Keratinocyte (primary cell): ENCODE measurements around the gene DGKH. TPM values are rescaled to one million over a fixed set of nuclear protein-coding genes. Genes with fewer than 3 reads are reported as not detected.

ENCODE experiments used
- DNase-seq: peaks from one replicate; pipeline ENCODE4 v3.0.0-alpha.2; 2011; ENCODE audit warnings: low read depth, missing footprints, low spot score
- FAIRE-seq: peaks from 2 replicates; lab custom pipeline; 2011; peaks lifted over from hg19 to GRCh38; lab: Jason Lieb, UNC
- H2AFZ ChIP-seq: 2 replicates; pipeline ENCODE4 v1.6.0; 2012; ENCODE audit warnings: low read length, control low read depth, inconsistent platforms; ENCODE audit not compliant: control insufficient read depth
- H3K27ac ChIP-seq: 2 replicates; pipeline ENCODE4 v1.5.1; 2011; ENCODE audit warnings: low read length; ENCODE audit not compliant: control insufficient read depth, insufficient read depth
- H3K27me3 ChIP-seq: 3 replicates; pipeline ENCODE4 v1.6.0; 2011; ENCODE audit warnings: low read length; ENCODE audit not compliant: control insufficient read depth, insufficient read depth; ENCODE audit errors: extremely low read depth
- H3K36me3 ChIP-seq, 2 experiments: 2 replicates in 1 of 2; 3 replicates in 1 of 2; pipeline ENCODE4 v1.5.1; 2011; ENCODE audit warnings: low read length in 2 of 2, mild to moderate bottlenecking in 1 of 2; ENCODE audit not compliant: control insufficient read depth in 2 of 2, insufficient read depth in 2 of 2; ENCODE audit errors: extremely low read depth in 1 of 2
- H3K4me1 ChIP-seq: 3 replicates; pipeline ENCODE4 v1.5.1; 2011; ENCODE audit warnings: low read length; ENCODE audit not compliant: control insufficient read depth, insufficient read depth; ENCODE audit errors: extremely low read depth
- H3K4me2 ChIP-seq: 3 replicates; pipeline ENCODE4 v1.6.0; 2011; ENCODE audit warnings: low read depth, low read length; ENCODE audit not compliant: control insufficient read depth, insufficient read depth; ENCODE audit errors: extremely low read depth
- H3K4me3 ChIP-seq, 3 experiments: fragments of 200-600 bp in 1 of 3; sonication (generic) in 1 of 3; 2 replicates in 2 of 3; 3 replicates in 1 of 3; pipeline ENCODE4 v1.5.1; 2011 to 2016; ENCODE audit warnings: low read length in 3 of 3, mild to moderate bottlenecking in 3 of 3, control low read depth in 2 of 3, inconsistent platforms in 1 of 3, low read depth in 1 of 3, mixed read lengths in 1 of 3, mixed run types in 1 of 3, moderate library complexity in 1 of 3; ENCODE audit not compliant: control insufficient read depth in 2 of 3, insufficient read depth in 2 of 3; ENCODE audit errors: extremely low read depth in 1 of 3
- H3K79me2 ChIP-seq: 2 replicates; pipeline ENCODE4 v1.6.0; 2012; ENCODE audit warnings: low read length; ENCODE audit not compliant: control insufficient read depth, insufficient read depth
- H3K9ac ChIP-seq: 3 replicates; pipeline ENCODE4 v1.6.0; 2011; ENCODE audit warnings: low read length; ENCODE audit not compliant: control insufficient read depth, insufficient read depth; ENCODE audit errors: extremely low read depth
- H3K9me1 ChIP-seq: 3 replicates; pipeline ENCODE4 v1.6.0; 2011; ENCODE audit warnings: low read length; ENCODE audit not compliant: control insufficient read depth, insufficient read depth; ENCODE audit errors: extremely low read depth
- H3K9me3 ChIP-seq: 2 replicates; pipeline ENCODE4 v1.5.1; 2012; ENCODE audit warnings: low read depth, low read length; ENCODE audit not compliant: control insufficient read depth
- H4K20me1 ChIP-seq: 3 replicates; pipeline ENCODE4 v1.6.0; 2011; ENCODE audit warnings: low read length; ENCODE audit not compliant: control insufficient read depth, insufficient read depth; ENCODE audit errors: extremely low read depth
- CTCF ChIP-seq, 3 experiments: IDR thresholded peaks in 1 of 3; conservative IDR thresholded peaks in 1 of 3; optimal IDR thresholded peaks in 1 of 3; 2 replicates in 2 of 3; 3 replicates in 1 of 3; pipeline versions ENCODE3 to v1.5.1; 2011; ENCODE audit warnings: low read length in 3 of 3, mild to moderate bottlenecking in 3 of 3, moderate library complexity in 2 of 3, control low read depth in 1 of 3, inconsistent platforms in 1 of 3; ENCODE audit not compliant: insufficient read depth in 2 of 3; ENCODE audit errors: extremely low read depth in 1 of 3
- EZH2 ChIP-seq: IDR thresholded peaks from one replicate; pipeline ENCODE4 v1.6.1; 2012; ENCODE audit warnings: inconsistent platforms, mild to moderate bottlenecking, low read length, moderate library complexity
- dilution Hi-C: fragments of 300-500 bp; cut with MboI; formaldehyde crosslinking; loops from one replicate; pipeline ENCODE4 v1.7.0; 2020; ENCODE audit warnings: low sequenced_read_pairs; ENCODE audit not compliant: extremely low pct_ligation_motif_present
- polyA plus RNA-seq, 5 experiments: library from polyadenylated mRNA; depleted of rRNA in 3 of 5; stranded (reverse) in 3 of 5; stranded (forward) in 1 of 5; unstranded in 1 of 5; fragments of >200 nt; gene quantifications; 1 replicate in 1 of 5; 2 replicates in 3 of 5; 3 replicates in 1 of 5; pipeline versions ENCODE4 v1.2.1 to v1.2.3, GENCODE V29; 2011 to 2012; ENCODE audit warnings: missing spikeins in 2 of 5, low read depth in 1 of 5, low replicate concordance in 1 of 5

DGKH gene
- polyA plus RNA-seq, 1 donor (not counting 4 experiments of a cell fraction or from before 2014, with no cell fraction given): 12.8 TPM

- H3K36me3 ChIP-seq: no peaks in the 10 kb centered on the region
- FAIRE-seq: no peak
- no peak overlapping the region for H3K4me2 ChIP-seq
- no peak overlapping the region for H3K9ac ChIP-seq
- H3K4me3 ChIP-seq: no peak overlapping the region
- dilution Hi-C loops: no loop called here
- peaks cover 22% of the 10 kb centered on the region for H3K79me2 ChIP-seq
- no peak for DNase-seq
- H3K9me3 ChIP-seq: no peaks in the 10 kb centered on the region
- H3K27me3 ChIP-seq: no peaks in the 10 kb centered on the region
- TF ChIP-seq CTCF (optimal IDR thresholded peaks at IDR 0.05 in 1 of 3, IDR thresholded peaks at IDR 0.05 in 1 of 3, conservative IDR thresholded peaks at IDR 0.05 in 1 of 3; ENCODE audit: extremely low read depth in 1 of 3, insufficient read depth in 2 of 3, low read length in 3 of 3) (no peak), EZH2 (no peak)
- no peak overlapping the region for H2AFZ ChIP-seq
- no peaks in the 10 kb centered on the region for H3K9me1 ChIP-seq
- H4K20me1 ChIP-seq: no peaks in the 10 kb centered on the region
- no peak overlapping the region for H3K27ac ChIP-seq
- peaks cover 17% of the 10 kb centered on the region for H3K4me1 ChIP-seq
These were observed 226.1 kb downstream of the DGKH start for GRCh38 chr13:42274386-42275097.

- dilution Hi-C loops: no loop called here
- FAIRE-seq (no peak), DNase-seq (no peak)
- Histone ChIP-seq H3K9ac (no peak overlapping the region), H3K4me3 (no peak overlapping the region), H3K4me2 (no peak overlapping the region), H3K79me2 (peaks cover 24% of the 10 kb centered on the region), H2AFZ (no peak overlapping the region), H3K27me3 (no peaks in the 10 kb centered on the region), H3K36me3 (no peaks in the 10 kb centered on the region), H4K20me1 (no peaks in the 10 kb centered on the region), H3K9me3 (no peaks in the 10 kb centered on the region), H3K9me1 (no peaks in the 10 kb centered on the region), H3K27ac (no peak overlapping the region), H3K4me1 (peaks cover 17% of the 10 kb centered on the region)
- no peak for TF ChIP-seq EZH2
- TF ChIP-seq CTCF (optimal IDR thresholded peaks at IDR 0.05 in 1 of 3, IDR thresholded peaks at IDR 0.05 in 1 of 3, conservative IDR thresholded peaks at IDR 0.05 in 1 of 3; ENCODE audit: extremely low read depth in 1 of 3, insufficient read depth in 2 of 3, low read length in 3 of 3): no peak
These were observed 226.6 kb downstream of the DGKH start for GRCh38 chr13:42275098-42275471.
